DOHH2 (cell line): ENCODE data around the gene FAM53A.

ENCODE experiments used
- H3F3A ChIP-seq: fragments of 200-600 bp; sonication (generic), shearing (Covaris generic); 2 replicates; pipeline ENCODE4 v1.6.0; 2016; ENCODE audit warnings: antibody characterized with exemption, mild to moderate bottlenecking; ENCODE audit not compliant: control insufficient read depth, insufficient read depth
- H3K27ac ChIP-seq: fragments of 200-600 bp; sonication (generic); 2 replicates; pipeline ENCODE4 v1.5.1; 2014; ENCODE audit warnings: low read depth, mild to moderate bottlenecking, low read length, moderate library complexity
- H3K27me3 ChIP-seq: fragments of 200-600 bp; sonication (generic); 2 replicates; pipeline ENCODE4 v1.6.1; 2014; ENCODE audit warnings: mild to moderate bottlenecking, low read length, mixed read lengths; ENCODE audit not compliant: control insufficient read depth
- H3K36me3 ChIP-seq: fragments of 200-600 bp; sonication (generic); 2 replicates; pipeline ENCODE4 v1.6.1; 2014; ENCODE audit warnings: mild to moderate bottlenecking, low read length, moderate library complexity, mixed read lengths; ENCODE audit not compliant: control insufficient read depth
- H3K4me1 ChIP-seq: fragments of 200-600 bp; sonication (generic); 2 replicates; pipeline ENCODE4 v1.6.1; 2014; ENCODE audit warnings: mild to moderate bottlenecking, low read length, mixed read lengths; ENCODE audit not compliant: control insufficient read depth
- H3K4me2 ChIP-seq: fragments of 200-600 bp; sonication (generic); 2 replicates; pipeline ENCODE4 v1.6.0; 2014; ENCODE audit warnings: mild to moderate bottlenecking, low read length, moderate library complexity
- H3K4me3 ChIP-seq: fragments of 200-600 bp; sonication (generic); 2 replicates; pipeline ENCODE4 v1.5.1; 2014; ENCODE audit warnings: mild to moderate bottlenecking, low read length, mixed read lengths
- H3K79me2 ChIP-seq: fragments of 200-600 bp; sonication (generic); 2 replicates; pipeline ENCODE4 v1.6.1; 2014; ENCODE audit warnings: mild to moderate bottlenecking, low read length, mixed read lengths; ENCODE audit not compliant: control insufficient read depth
- H3K9me2 ChIP-seq: fragments of 200-600 bp; sonication (generic); replicated peaks from 2 replicates; pipeline ENCODE4 v1.6.1; 2014; ENCODE audit warnings: mild to moderate bottlenecking, low read length, mixed read lengths; ENCODE audit not compliant: control insufficient read depth
- H3K9me3 ChIP-seq: fragments of 200-600 bp; sonication (generic); 2 replicates; pipeline ENCODE4 v1.6.1; 2014; ENCODE audit warnings: antibody characterized with exemption, low read length, mixed read lengths; ENCODE audit not compliant: control insufficient read depth, insufficient read depth
- H4K20me1 ChIP-seq: fragments of 200-600 bp; sonication (generic); 2 replicates; pipeline ENCODE4 v1.6.0; 2014; ENCODE audit warnings: low read depth, mild to moderate bottlenecking, antibody characterized with exemption, low read length, moderate library complexity; ENCODE audit not compliant: control insufficient read depth, insufficient read depth
- EZH2phosphoT487 ChIP-seq: fragments of 200-600 bp; sonication (generic); IDR thresholded peaks from 2 replicates; pipeline ENCODE4 v1.6.1; 2017; ENCODE audit warnings: borderline replicate concordance, mild to moderate bottlenecking, antibody characterized with exemption, low read length, moderate library complexity, mixed read lengths
- TF ChIP-seq, protein P1 (sequence below): fragments of 200-600 bp; sonication (generic); IDR thresholded peaks from one replicate; pipeline ENCODE4 v1.5.1; 2014; ENCODE audit warnings: antibody characterized with exemption, mild to moderate bottlenecking, low read depth, low read length; ENCODE audit not compliant: poor library complexity, severe bottlenecking

Gene FAM53A

GRCh38 chr4:1623400-1623799 is 60.7 kb downstream of the FAM53A start:
- H3K27ac ChIP-seq: no peak overlapping the region
- H3K36me3 ChIP-seq: no peaks in the 10 kb centered on the region
- H3K4me1 ChIP-seq: no peaks in the 10 kb centered on the region
- H4K20me1 ChIP-seq: no peaks in the 10 kb centered on the region
- TF ChIP-seq, protein P1, sequence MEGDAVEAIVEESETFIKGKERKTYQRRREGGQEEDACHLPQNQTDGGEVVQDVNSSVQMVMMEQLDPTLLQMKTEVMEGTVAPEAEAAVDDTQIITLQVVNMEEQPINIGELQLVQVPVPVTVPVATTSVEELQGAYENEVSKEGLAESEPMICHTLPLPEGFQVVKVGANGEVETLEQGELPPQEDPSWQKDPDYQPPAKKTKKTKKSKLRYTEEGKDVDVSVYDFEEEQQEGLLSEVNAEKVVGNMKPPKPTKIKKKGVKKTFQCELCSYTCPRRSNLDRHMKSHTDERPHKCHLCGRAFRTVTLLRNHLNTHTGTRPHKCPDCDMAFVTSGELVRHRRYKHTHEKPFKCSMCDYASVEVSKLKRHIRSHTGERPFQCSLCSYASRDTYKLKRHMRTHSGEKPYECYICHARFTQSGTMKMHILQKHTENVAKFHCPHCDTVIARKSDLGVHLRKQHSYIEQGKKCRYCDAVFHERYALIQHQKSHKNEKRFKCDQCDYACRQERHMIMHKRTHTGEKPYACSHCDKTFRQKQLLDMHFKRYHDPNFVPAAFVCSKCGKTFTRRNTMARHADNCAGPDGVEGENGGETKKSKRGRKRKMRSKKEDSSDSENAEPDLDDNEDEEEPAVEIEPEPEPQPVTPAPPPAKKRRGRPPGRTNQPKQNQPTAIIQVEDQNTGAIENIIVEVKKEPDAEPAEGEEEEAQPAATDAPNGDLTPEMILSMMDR: no peak
- TF ChIP-seq EZH2phosphoT487: no peak
- no peaks in the 10 kb centered on the region for H3K27me3 ChIP-seq
- H3K4me3 ChIP-seq: no peak overlapping the region
- no peaks in the 10 kb centered on the region for H3K79me2 ChIP-seq
- no peak overlapping the region for H3K4me2 ChIP-seq
- H3K9me2 ChIP-seq: no peaks in the 10 kb centered on the region
- peaks cover 45% of the 10 kb centered on the region; the same call in 1 of the 2 replicates for H3K9me3 ChIP-seq
- H3F3A ChIP-seq: no peaks in the 10 kb centered on the region

DNA sequence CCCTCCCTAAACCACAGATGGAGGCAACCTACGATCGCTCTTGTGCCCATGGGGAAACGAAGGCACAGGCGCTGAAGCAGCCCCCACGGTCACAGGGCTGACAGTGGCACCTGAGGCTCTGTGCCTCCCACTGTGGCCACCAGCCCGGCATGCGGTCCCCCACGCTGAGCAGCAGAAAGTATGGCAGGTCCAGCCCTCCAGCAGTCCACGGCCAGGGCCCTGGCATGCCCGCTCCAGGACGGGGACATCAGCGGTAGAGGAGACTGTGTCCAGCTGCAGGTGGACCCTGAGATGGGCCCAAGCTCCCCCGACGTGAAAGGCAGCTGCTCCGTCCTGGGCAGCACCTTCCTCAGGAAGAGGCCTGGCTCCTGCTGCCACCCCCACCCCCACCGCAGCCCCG is 61.2 kb downstream of the FAM53A start:
- Histone ChIP-seq H3K9me2 (no peaks in the 10 kb centered on the region), H3K27me3 (no peaks in the 10 kb centered on the region), H3K36me3 (no peaks in the 10 kb centered on the region), H3F3A (no peaks in the 10 kb centered on the region), H3K9me3 (peaks cover 45% of the 10 kb centered on the region; the same call in 1 of the 2 replicates), H3K4me2 (no peak overlapping the region), H3K4me3 (no peak overlapping the region), H3K79me2 (no peaks in the 10 kb centered on the region), H3K27ac (no peak overlapping the region), H3K4me1 (no peaks in the 10 kb centered on the region), H4K20me1 (no peaks in the 10 kb centered on the region)
- TF ChIP-seq EZH2phosphoT487: no peak
- TF ChIP-seq, protein P1: no peak

DNA sequence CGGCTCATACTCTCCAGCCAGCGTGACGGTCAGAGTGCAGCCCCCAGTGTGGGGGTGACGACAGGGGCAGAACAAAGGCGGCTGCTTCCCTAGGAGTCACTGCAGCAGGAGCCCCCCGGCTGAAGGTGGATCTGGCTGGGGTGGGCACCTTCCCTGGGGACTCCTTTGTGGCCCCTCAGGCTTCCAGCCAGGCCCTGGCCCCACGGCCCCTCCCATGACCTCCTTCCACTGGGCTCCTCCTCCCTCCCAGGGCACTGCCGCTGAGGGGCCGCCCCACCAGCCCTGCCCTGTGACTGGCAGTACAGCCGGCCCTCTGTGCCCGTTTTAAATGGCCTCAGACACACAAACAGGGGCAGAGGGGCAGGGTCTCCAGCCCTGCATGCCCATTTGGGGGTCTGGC is 61.9 kb downstream of the FAM53A start:
- Histone ChIP-seq H3K4me2 (no peak overlapping the region), H3K4me3 (no peak overlapping the region), H3K9me2 (no peaks in the 10 kb centered on the region), H4K20me1 (no peaks in the 10 kb centered on the region), H3F3A (no peaks in the 10 kb centered on the region), H3K9me3 (peaks cover 40% of the 10 kb centered on the region; the same call in 1 of the 2 replicates), H3K27ac (no peak overlapping the region), H3K79me2 (no peaks in the 10 kb centered on the region), H3K4me1 (no peaks in the 10 kb centered on the region), H3K27me3 (no peaks in the 10 kb centered on the region), H3K36me3 (no peaks in the 10 kb centered on the region)
- no peak for TF ChIP-seq EZH2phosphoT487
- TF ChIP-seq, protein P1: no peak
